Prostate gland (tissue), 2 donors: Measurements from ENCODE around the gene NANOS2. TPM values are rescaled to one million over a fixed set of nuclear protein-coding genes. Genes with fewer than 3 reads are reported as not detected.

Experiments
- DNase-seq: peaks from one replicate; pipeline ENCODE4 v3.0.0-alpha.2; 2019; ENCODE audit warnings: low spot score
- H3K27ac ChIP-seq, 2 donors: fragments of 200-600 bp; sonication (generic); 2 replicates each; pipeline ENCODE4 v1.5.1; 2017 to 2019
- H3K27me3 ChIP-seq: fragments of 200-600 bp; sonication (generic); replicated peaks from 2 replicates; pipeline ENCODE4 v1.5.1; 2019; ENCODE audit not compliant: insufficient read depth
- H3K36me3 ChIP-seq, 2 donors: fragments of 200-600 bp; sonication (generic); 1 replicate in 1 of 2; 2 replicates in 1 of 2; pipeline versions ENCODE4 v1.5.1 to v1.8.1; 2017 to 2019
- H3K4me1 ChIP-seq: fragments of 200-600 bp; sonication (generic); replicated peaks from 2 replicates; pipeline ENCODE4 v1.5.1; 2019
- H3K4me3 ChIP-seq, 2 donors: fragments of 200-600 bp; sonication (generic); 2 replicates each; pipeline ENCODE4 v1.5.1; 2017 to 2019
- H3K9me3 ChIP-seq: fragments of 200-600 bp; sonication (generic); 2 replicates; pipeline ENCODE4 v1.5.1; 2017
- CTCF ChIP-seq, 4 experiments: fragments of 200-600 bp in 2 of 4; fragments of 450-650 bp in 2 of 4; sonication (generic) in 2 of 4; IDR thresholded peaks; 1 replicate in 3 of 4; 2 replicates in 1 of 4; pipeline ENCODE4 v1.5.1; 2016 to 2019; ENCODE audit warnings: antibody characterized with exemption in 4 of 4, mild to moderate bottlenecking in 2 of 4, moderate library complexity in 2 of 4
- POLR2A ChIP-seq: fragments of 450-650 bp; IDR thresholded peaks from one replicate; pipeline ENCODE4 v1.6.1; 2016; ENCODE audit warnings: antibody characterized with exemption, mild to moderate bottlenecking
- POLR2AphosphoS5 ChIP-seq: sonication (generic); formaldehyde crosslinking; IDR thresholded peaks from one replicate; pipeline ENCODE4 v1.6.1; 2017; ENCODE audit warnings: antibody characterized with exemption
- WGBS: methylation state at CpG from one replicate; pipeline ENCODE4 v1.1.5; 2018; 5-methylcytosine and 5-hydroxymethylcytosine counted together
- intact Hi-C: fragments of 100-400 bp; cut with DNase I; formaldehyde crosslinking; loops from one replicate; pipeline ENCODE4 v1.14.2; 2022
- total RNA-seq, 2 donors: library from RNA; depleted of rRNA; stranded (reverse); fragments of >200 nt; gene quantifications; one replicate each; pipeline ENCODE4 v1.1.0, GENCODE V29; 2016

The NANOS2 gene
- total RNA-seq, 2 donors from 2014 or later, result 4.1 TPM; not detected in 1

GRCh38 chr19:45885556-45886426, 28.8 kb downstream of the NANOS2 start, which contains the start of gene IRF2BP1:
IRF2BP1 (minus strand) TSS chr19:45886141; CDS start chr19:45885774, 367 bp downstream.
- Histone ChIP-seq H3K9me3 (no peaks in the 10 kb centered on the region), H3K27ac (peak within 1 kb of the TSS; percentile 60 to 92), H3K27me3 (no peaks in the 10 kb centered on the region), H3K36me3 (no peaks in the 10 kb centered on the region), H3K4me1 (peaks cover 24% of the 10 kb centered on the region), H3K4me3 (peak within 1 kb of the TSS; percentile 82 to 84)
- intact Hi-C loops, result loop anchor here (2.0 to 10.0 kb wide), 2 partner anchors 23 to 129 kb away; partner anchors contain the start of gene SYMPK
- WGBS, result under 1% methylated on average over 43 of the region's 107 CpGs
- TF ChIP-seq CTCF (IDR thresholded peaks at IDR 0.05), result peak in 2 of 4 experiments; percentile 23 to 33
- peak; percentile 92 for TF ChIP-seq POLR2AphosphoS5
- peak; percentile 82 for TF ChIP-seq POLR2A
- peak; percentile 92 for DNase-seq

- 62% methylated on average over 57 of the region's 72 CpGs for WGBS
- Histone ChIP-seq H3K4me3 (peak overlapping the region; percentile 82 to 84), H3K4me1 (peaks cover 24% of the 10 kb centered on the region), H3K27me3 (no peaks in the 10 kb centered on the region), H3K27ac (peak overlapping the region; percentile 60 to 92), H3K9me3 (no peaks in the 10 kb centered on the region), H3K36me3 (no peaks in the 10 kb centered on the region)
- DNase-seq, result peak; percentile 9
- TF ChIP-seq POLR2A (no peak), POLR2AphosphoS5 (no peak), CTCF (IDR thresholded peaks at IDR 0.05) (no peak)
- intact Hi-C loops, result loop anchor here (5.0 to 10.0 kb wide), 2 partner anchors 68 to 130 kb away; partner anchors contain the start of gene RSPH6A
Observed at GRCh38 chr19:45884682-45885555, 29.7 kb downstream of the NANOS2 start.

DNA sequence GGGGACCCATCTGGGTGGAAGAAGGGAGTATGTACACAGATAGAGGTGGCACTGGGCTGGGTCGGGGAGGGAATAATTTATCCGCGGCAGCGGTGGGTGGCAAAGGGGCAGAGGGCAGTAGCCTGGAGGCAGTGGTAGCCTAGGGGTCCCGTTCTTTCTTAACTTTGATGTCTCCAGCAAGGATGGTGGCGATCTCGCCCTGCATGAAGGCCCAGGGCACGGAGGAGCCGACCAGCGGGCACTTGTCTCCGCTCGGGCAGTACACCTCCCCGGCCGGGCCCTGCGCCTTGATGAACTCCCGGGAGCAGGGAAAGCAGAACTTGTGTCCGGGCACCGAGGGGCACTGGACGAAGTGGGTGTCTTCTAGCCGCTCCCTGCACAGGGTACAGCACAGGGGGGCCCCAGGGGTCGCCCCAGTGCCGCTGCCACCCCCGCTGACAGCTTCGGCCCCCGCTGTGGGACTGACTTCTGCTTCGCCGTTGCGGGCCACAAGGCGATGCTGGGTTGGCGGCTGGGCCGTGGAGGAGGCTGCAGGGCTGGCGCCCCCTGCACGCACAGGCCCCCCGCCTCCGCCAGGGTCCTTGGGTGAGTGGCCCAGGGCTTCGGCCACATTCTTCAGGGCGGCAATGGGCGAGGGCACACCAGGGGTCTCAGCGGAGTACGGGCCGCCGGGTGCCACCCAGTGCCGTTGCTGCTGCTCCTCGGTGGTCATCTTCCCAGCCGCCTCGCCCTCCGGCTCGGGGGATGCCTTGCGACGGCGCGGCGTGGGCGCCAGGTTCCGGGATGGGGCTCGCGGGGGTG, 30.5 kb downstream of the NANOS2 start:
- no peaks in the 10 kb centered on the region for H3K36me3 ChIP-seq
- 81% methylated on average over 33 of the region's 57 CpGs for WGBS
- no peaks in the 10 kb centered on the region for H3K27me3 ChIP-seq
- DNase-seq, result no peak
- H3K4me3 ChIP-seq, result peak overlapping the region in 1 of 2 donors; percentile 84
- TF ChIP-seq POLR2A (no peak), POLR2AphosphoS5 (no peak), CTCF (IDR thresholded peaks at IDR 0.05) (no peak)
- H3K4me1 ChIP-seq, result peaks cover 24% of the 10 kb centered on the region
- intact Hi-C loops, result loop anchor here (5.0 to 10.0 kb wide), 2 partner anchors 67 to 131 kb away; partner anchors contain the start of gene RSPH6A
- H3K27ac ChIP-seq, result no peak overlapping the region
- no peaks in the 10 kb centered on the region for H3K9me3 ChIP-seq

DNA sequence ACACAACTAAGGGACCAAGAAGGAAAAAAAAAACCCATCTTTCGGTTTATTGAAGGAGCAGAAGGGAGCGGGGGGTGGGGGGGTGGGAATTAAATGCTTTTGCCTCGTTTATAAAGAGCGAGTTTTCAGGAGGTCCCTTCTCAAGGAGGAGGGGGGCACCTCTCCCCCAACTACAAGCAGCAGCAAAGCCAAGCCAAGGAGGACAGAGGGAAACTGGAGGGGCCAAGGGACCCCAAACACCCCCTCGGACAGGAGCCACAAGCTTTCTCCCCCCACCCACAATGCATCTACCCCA, 31.0 kb downstream of the NANOS2 start:
- Histone ChIP-seq H3K4me1 (peaks cover 25% of the 10 kb centered on the region), H3K27me3 (no peaks in the 10 kb centered on the region), H3K9me3 (no peaks in the 10 kb centered on the region), H3K27ac (no peak overlapping the region), H3K36me3 (no peaks in the 10 kb centered on the region), H3K4me3 (peak overlapping the region in 1 of 2 donors; percentile 84)
- 17% methylated on average over 5 of the region's 5 CpGs for WGBS
- TF ChIP-seq POLR2A, result no peak
- TF ChIP-seq CTCF (IDR thresholded peaks at IDR 0.05), result peak in 1 of 4 experiments; percentile 15
- intact Hi-C loops, result loop anchor here (5.0 to 10.0 kb wide), 2 partner anchors 66 to 131 kb away; partner anchors contain the start of gene RSPH6A
- DNase-seq, result no peak
